Measurements from ENCODE around the gene DCANP1. TPM values are rescaled to one million over a fixed set of nuclear protein-coding genes. Genes with fewer than 3 reads are reported as not detected.

DCANP1 gene
- total RNA-seq, 1 donor from 2014 or later = not detected

DNA sequence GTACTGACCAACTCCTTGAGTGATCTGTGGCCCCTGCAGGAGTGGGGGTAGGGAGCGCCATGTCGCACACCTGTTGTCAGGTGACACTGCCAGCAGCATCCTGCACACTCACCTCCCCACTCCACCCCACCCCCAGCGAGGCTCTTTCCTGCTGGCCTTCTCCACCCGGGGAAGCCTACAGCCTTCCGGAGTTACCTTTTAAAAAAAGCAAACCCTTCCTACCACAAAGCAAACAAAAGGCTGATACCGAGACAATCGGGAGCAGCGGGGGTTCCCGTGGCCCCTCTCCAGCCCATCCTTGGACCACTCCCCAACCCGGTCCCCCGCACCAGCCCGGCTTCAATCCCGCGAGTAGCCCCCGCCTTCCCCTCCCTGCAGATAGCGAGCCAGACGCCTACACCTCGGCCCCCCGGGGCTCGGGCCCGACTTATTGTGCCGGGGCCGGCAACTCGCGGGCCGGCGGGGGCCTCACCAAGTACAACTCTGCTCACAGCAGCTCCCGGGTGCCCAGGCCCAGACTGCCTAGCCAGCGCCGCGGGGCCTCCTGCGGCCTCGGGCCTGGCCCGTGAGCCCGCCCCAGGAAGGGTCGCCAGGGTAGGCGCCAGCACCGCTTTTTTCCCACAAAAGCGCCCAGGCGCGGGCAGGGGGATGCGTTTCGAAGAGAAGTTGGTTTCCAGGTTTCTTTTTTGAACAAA, 48.8 kb downstream of the DCANP1 start:
- TF ChIP-seq, protein P1, sequence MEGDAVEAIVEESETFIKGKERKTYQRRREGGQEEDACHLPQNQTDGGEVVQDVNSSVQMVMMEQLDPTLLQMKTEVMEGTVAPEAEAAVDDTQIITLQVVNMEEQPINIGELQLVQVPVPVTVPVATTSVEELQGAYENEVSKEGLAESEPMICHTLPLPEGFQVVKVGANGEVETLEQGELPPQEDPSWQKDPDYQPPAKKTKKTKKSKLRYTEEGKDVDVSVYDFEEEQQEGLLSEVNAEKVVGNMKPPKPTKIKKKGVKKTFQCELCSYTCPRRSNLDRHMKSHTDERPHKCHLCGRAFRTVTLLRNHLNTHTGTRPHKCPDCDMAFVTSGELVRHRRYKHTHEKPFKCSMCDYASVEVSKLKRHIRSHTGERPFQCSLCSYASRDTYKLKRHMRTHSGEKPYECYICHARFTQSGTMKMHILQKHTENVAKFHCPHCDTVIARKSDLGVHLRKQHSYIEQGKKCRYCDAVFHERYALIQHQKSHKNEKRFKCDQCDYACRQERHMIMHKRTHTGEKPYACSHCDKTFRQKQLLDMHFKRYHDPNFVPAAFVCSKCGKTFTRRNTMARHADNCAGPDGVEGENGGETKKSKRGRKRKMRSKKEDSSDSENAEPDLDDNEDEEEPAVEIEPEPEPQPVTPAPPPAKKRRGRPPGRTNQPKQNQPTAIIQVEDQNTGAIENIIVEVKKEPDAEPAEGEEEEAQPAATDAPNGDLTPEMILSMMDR (IDR thresholded peaks at IDR 0.05) = no peak
- H3K27ac Mint-ChIP-seq (ENCODE audit: unreplicated experiment) = peak overlapping the region; percentile 74
- H3K9me3 Mint-ChIP-seq (ENCODE audit: low read depth) = no peaks in the 10 kb centered on the region
- peaks cover 59% of the 10 kb centered on the region for H3K4me1 Mint-ChIP-seq (ENCODE audit: low read depth)
- peak overlapping the region; percentile 82 for H3K4me3 Mint-ChIP-seq (ENCODE audit: unreplicated experiment)
- DNase-seq (ENCODE audit: low spot score) = no peak
- H3K27me3 Mint-ChIP-seq (ENCODE audit: low read depth) = no peaks in the 10 kb centered on the region
- H3K36me3 Mint-ChIP-seq (ENCODE audit: low read depth) = no peaks in the 10 kb centered on the region

DNA sequence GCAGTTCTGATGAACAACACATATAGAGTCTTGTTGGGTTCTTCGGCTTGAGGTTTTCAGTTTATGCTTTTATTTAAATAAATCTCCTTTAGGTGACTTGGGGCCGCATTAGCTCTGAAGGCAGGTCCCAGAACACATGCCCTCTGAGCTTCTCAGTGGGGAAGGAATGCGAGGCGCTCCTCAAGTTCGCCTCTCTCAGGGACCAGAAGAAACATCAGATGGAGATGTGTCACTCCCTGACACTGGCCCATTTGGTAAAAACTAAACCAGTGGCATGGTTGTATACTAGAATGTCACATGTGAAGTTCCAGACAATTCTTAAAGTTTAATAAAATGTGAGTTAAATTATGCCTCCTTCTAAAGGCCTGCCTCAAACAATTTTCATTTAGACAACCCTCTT, 50.1 kb downstream of the DCANP1 start:
- H3K27ac Mint-ChIP-seq (ENCODE audit: unreplicated experiment) = no peak overlapping the region
- no peaks in the 10 kb centered on the region for H3K27me3 Mint-ChIP-seq (ENCODE audit: low read depth)
- DNase-seq (ENCODE audit: low spot score) = no peak
- TF ChIP-seq, protein P1 (IDR thresholded peaks at IDR 0.05) = no peak
- peaks cover 71% of the 10 kb centered on the region for H3K4me1 Mint-ChIP-seq (ENCODE audit: low read depth)
- no peaks in the 10 kb centered on the region for H3K9me3 Mint-ChIP-seq (ENCODE audit: low read depth)
- peak overlapping the region; percentile 37 for H3K4me3 Mint-ChIP-seq (ENCODE audit: unreplicated experiment)
- H3K36me3 Mint-ChIP-seq (ENCODE audit: low read depth) = no peaks in the 10 kb centered on the region

DNA sequence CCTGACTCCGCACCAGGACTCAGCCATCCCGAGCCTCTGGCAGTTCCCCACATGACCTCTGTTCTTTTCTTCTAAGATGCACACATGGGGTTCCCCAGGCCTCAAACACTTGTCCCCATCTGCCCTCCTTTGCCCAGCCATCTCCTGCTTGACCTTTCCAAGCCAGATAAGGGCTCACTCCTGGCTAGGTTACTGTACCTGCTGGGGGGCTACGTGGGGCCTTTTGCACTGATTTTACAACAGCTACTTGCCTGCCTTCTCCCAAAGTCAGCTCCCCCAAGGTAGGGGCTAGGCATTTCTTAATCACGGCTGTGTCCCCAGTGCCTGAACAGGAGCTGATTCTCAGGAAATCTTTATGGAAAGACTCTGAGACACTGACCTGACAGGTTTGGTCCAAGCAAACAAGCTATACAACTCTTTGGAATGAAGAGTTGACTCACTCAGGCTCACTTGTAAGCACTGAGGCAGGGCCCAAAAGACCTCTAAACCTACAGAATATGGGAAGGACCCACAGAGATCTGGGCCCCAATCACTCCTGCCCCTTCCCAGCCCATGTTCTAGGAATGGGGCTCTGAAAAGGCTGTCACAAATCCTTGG, 50.6 kb downstream of the DCANP1 start:
- no peak for DNase-seq (ENCODE audit: low spot score)
- TF ChIP-seq, protein P1 (IDR thresholded peaks at IDR 0.05) = no peak
- no peaks in the 10 kb centered on the region for H3K36me3 Mint-ChIP-seq (ENCODE audit: low read depth)
- H3K4me1 Mint-ChIP-seq (ENCODE audit: low read depth) = peaks cover 77% of the 10 kb centered on the region
- no peaks in the 10 kb centered on the region for H3K27me3 Mint-ChIP-seq (ENCODE audit: low read depth)
- H3K4me3 Mint-ChIP-seq (ENCODE audit: unreplicated experiment) = no peak overlapping the region
- H3K27ac Mint-ChIP-seq (ENCODE audit: unreplicated experiment) = no peak overlapping the region
- H3K9me3 Mint-ChIP-seq (ENCODE audit: low read depth) = no peaks in the 10 kb centered on the region

DNA sequence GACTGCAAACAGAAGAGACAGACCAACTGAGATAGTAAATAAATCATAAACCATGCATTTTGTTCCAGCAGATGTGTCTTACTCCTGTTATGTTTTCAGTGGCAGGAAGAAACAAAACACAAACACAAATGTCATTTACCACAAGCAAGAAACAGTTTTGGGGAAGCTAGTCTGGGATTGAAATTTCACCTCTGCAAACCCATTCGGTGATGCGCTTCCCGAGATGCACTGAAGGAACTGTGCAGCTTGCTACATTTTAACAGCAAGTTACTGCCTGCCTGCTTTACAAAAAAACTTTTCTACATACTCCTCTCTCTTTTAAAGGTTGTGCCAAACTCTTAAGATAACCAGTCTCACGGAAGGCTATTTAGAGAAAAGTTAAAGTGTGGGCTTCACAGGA, 51.3 kb downstream of the DCANP1 start:
- Mint-ChIP-seq H3K36me3 (ENCODE audit: low read depth) (no peaks in the 10 kb centered on the region), H3K9me3 (ENCODE audit: low read depth) (no peaks in the 10 kb centered on the region), H3K4me1 (ENCODE audit: low read depth) (peaks cover 84% of the 10 kb centered on the region), H3K4me3 (ENCODE audit: unreplicated experiment) (no peak overlapping the region), H3K27ac (ENCODE audit: unreplicated experiment) (no peak overlapping the region), H3K27me3 (ENCODE audit: low read depth) (no peaks in the 10 kb centered on the region)
- TF ChIP-seq, protein P1 (IDR thresholded peaks at IDR 0.05) = no peak
- DNase-seq (ENCODE audit: low spot score) = no peak

DNA sequence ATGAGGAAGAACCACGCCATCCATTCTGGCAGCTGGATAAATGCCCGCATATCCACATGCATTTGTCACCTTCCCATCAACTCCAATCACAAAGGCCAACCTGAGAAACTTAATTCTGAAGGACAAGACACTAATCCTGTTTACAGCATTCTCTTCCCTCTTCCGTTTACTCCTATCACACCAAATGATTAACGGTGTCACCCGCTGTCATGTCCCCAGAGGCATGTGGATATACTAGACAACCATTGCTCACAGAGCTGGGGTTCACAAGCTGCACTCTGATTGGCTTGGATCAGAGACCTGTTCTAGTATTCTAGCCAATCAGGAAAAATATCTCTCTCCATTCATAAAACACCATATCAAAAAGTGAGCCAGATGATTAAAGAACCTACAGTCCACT, 51.7 kb downstream of the DCANP1 start:
- no peaks in the 10 kb centered on the region for H3K27me3 Mint-ChIP-seq (ENCODE audit: low read depth)
- H3K4me3 Mint-ChIP-seq (ENCODE audit: unreplicated experiment) = no peak overlapping the region
- H3K36me3 Mint-ChIP-seq (ENCODE audit: low read depth) = no peaks in the 10 kb centered on the region
- TF ChIP-seq, protein P1 (IDR thresholded peaks at IDR 0.05) = no peak
- no peaks in the 10 kb centered on the region for H3K9me3 Mint-ChIP-seq (ENCODE audit: low read depth)
- H3K27ac Mint-ChIP-seq (ENCODE audit: unreplicated experiment) = no peak overlapping the region
- DNase-seq (ENCODE audit: low spot score) = no peak
- H3K4me1 Mint-ChIP-seq (ENCODE audit: low read depth) = peaks cover 86% of the 10 kb centered on the region

Other genes with a start within 250 kb of the DCANP1 start
- gene MACROH2A1, start 48.1 kb downstream of the DCANP1 start, total RNA-seq = 100 to 142 TPM (median 102 TPM) in 3 replicates
- not detected in 3 replicates for gene TIFAB, start 5.0 kb upstream of the DCANP1 start, total RNA-seq
- not detected in 3 replicates for gene NEUROG1, start 88.6 kb upstream of the DCANP1 start, total RNA-seq
- gene CXCL14, start 131.6 kb upstream of the DCANP1 start, total RNA-seq = 0.21 TPM in 1 of 3 replicates, not detected in the others

All from chondrocyte (in vitro differentiated cells).